GM21723 (cell line): ENCODE measurements around the gene P2RX7.
A peak's percentile ranks its signal among the peaks of the same experiment; 100 is the strongest.
"Not testable (repeated sequence)": the region's sequence is repeated elsewhere in the genome, so short reads cannot be mapped to it uniquely, and the experiment has no call there.

Experiments used
- ATAC-seq: cut with Tn5 transposase; IDR thresholded peaks from one replicate; pipeline ENCODE4 v1.9.1; 2021; ENCODE audit warnings: mild to moderate bottlenecking, moderate library complexity; ENCODE audit not compliant: unreplicated experiment

Gene P2RX7

GRCh38 chr12:121133838-121134237 lies 1.2 kb downstream of the P2RX7 start:
- no peak for ATAC-seq

GRCh38 chr12:121135320-121135719 lies 2.6 kb downstream of the P2RX7 start:
- ATAC-seq, result no peak

GRCh38 chr12:121137512-121137911 lies 4.8 kb downstream of the P2RX7 start:
- no peak for ATAC-seq

- no peak for ATAC-seq
Observed at GRCh38 chr12:121138284-121138683, 5.6 kb downstream of the P2RX7 start.

- no peak for ATAC-seq
Observed at GRCh38 chr12:121139286-121139685, 6.6 kb downstream of the P2RX7 start.

GRCh38 chr12:121142171-121142950 lies 9.7 kb downstream of the P2RX7 start:
- ATAC-seq, result no peak

- no peak for ATAC-seq
Observed at GRCh38 chr12:121144416-121144914, 11.8 kb downstream of the P2RX7 start.

- ATAC-seq, result no peak
Observed at GRCh38 chr12:121145221-121145620, 12.5 kb downstream of the P2RX7 start.

GRCh38 chr12:121149289-121149688 lies 16.6 kb downstream of the P2RX7 start:
- not testable (repeated sequence) for ATAC-seq

GRCh38 chr12:121154793-121155375 lies 22.2 kb downstream of the P2RX7 start:
- ATAC-seq, result no peak

- no peak for ATAC-seq
Observed at GRCh38 chr12:121156365-121156764, 23.7 kb downstream of the P2RX7 start.

GRCh38 chr12:121158085-121158484 lies 25.4 kb downstream of the P2RX7 start:
- no peak for ATAC-seq

- ATAC-seq, result not testable (repeated sequence)
Observed at GRCh38 chr12:121158728-121159351, 26.2 kb downstream of the P2RX7 start.

GRCh38 chr12:121159467-121160307 lies 27.0 kb downstream of the P2RX7 start:
- ATAC-seq, result peak; percentile 51

GRCh38 chr12:121162384-121162783 lies 29.7 kb downstream of the P2RX7 start:
- no peak for ATAC-seq

- ATAC-seq, result no peak
Observed at GRCh38 chr12:121162985-121163384, 30.3 kb downstream of the P2RX7 start.

GRCh38 chr12:121164839-121165238 lies 32.2 kb downstream of the P2RX7 start:
- ATAC-seq, result not testable (repeated sequence)

GRCh38 chr12:121165316-121165715 lies 32.6 kb downstream of the P2RX7 start:
- no peak for ATAC-seq

- ATAC-seq, result no peak
Observed at GRCh38 chr12:121166356-121166755, 33.7 kb downstream of the P2RX7 start.

GRCh38 chr12:121167232-121167820 lies 34.6 kb downstream of the P2RX7 start:
- ATAC-seq, result no peak

- ATAC-seq, result no peak
Observed at GRCh38 chr12:121167951-121168350, 35.3 kb downstream of the P2RX7 start.
